Ascending aorta (tissue), 2 donors: Measurements from ENCODE around the gene TMSB10. TPM values are rescaled to one million over a fixed set of nuclear protein-coding genes. Genes with fewer than 3 reads are reported as not detected.
"Not testable (repeated sequence)": the region's sequence is repeated elsewhere in the genome, so short reads cannot be mapped to it uniquely, and the experiment has no call there.

Source experiments
- DNase-seq, 2 donors: peaks; one replicate each; pipeline ENCODE4 v3.0.0-alpha.2; 2019; ENCODE audit warnings: low spot score in 2 of 2
- H3K27ac ChIP-seq, 2 donors: fragments of 200-600 bp; sonication (generic); one replicate each; pipeline ENCODE4 v1.5.1; 2016 to 2017; ENCODE audit warnings: mild to moderate bottlenecking in 1 of 2
- H3K27me3 ChIP-seq: fragments of 200-600 bp; sonication (generic); one replicate; pipeline ENCODE4 v1.5.1; 2017
- H3K36me3 ChIP-seq, 2 donors: fragments of 200-600 bp; sonication (generic); one replicate each; pipeline ENCODE4 v1.5.1; 2016
- H3K4me1 ChIP-seq, 2 donors: fragments of 200-600 bp; sonication (generic); one replicate each; pipeline ENCODE4 v1.5.1; 2016 to 2017; ENCODE audit warnings: mild to moderate bottlenecking in 1 of 2
- H3K4me3 ChIP-seq, 2 donors: fragments of 200-600 bp; sonication (generic); one replicate each; pipeline ENCODE4 v1.5.1; 2016 to 2017; ENCODE audit warnings: mild to moderate bottlenecking in 1 of 2
- H3K9me3 ChIP-seq, 2 donors: fragments of 200-600 bp; sonication (generic); one replicate each; pipeline ENCODE4 v1.5.1; 2016
- CTCF ChIP-seq, 3 experiments: fragments of 200-600 bp in 2 of 3; fragments of 450-650 bp in 1 of 3; sonication (generic) in 2 of 3; IDR thresholded peaks; one replicate each; pipeline ENCODE4 v1.5.1; 2016 to 2019; ENCODE audit warnings: antibody characterized with exemption in 3 of 3, mild to moderate bottlenecking in 1 of 3, moderate library complexity in 1 of 3
- intact Hi-C: fragments of 100-400 bp; cut with DNase I; formaldehyde crosslinking; loops from one replicate; pipeline ENCODE4 v1.15.1; 2023
- total RNA-seq: library from RNA; depleted of rRNA; stranded (reverse); fragments of >200 nt; gene quantifications from one replicate; pipeline ENCODE4 v1.1.0, GENCODE V29; 2016

TMSB10 gene
- total RNA-seq, 1 donor from 2014 or later, result 5,452 TPM

- H3K4me1 ChIP-seq, result no peaks in the 10 kb centered on the region
- H3K27ac ChIP-seq, result no peak overlapping the region
- no peaks in the 10 kb centered on the region for H3K27me3 ChIP-seq
- no peaks in the 10 kb centered on the region for H3K36me3 ChIP-seq
- no peaks in the 10 kb centered on the region for H3K9me3 ChIP-seq
- intact Hi-C loops, result no loop called here
- peak in 1 of 2 donors; percentile 24 for DNase-seq
- TF ChIP-seq CTCF (IDR thresholded peaks at IDR 0.05), result no peak
- no peak overlapping the region for H3K4me3 ChIP-seq
Observed at GRCh38 chr2:84914334-84914733, 8.9 kb downstream of the TMSB10 start.

- intact Hi-C loops, H3K27ac ChIP-seq, H3K9me3 ChIP-seq, H3K27me3 ChIP-seq, H3K4me1 ChIP-seq, H3K36me3 ChIP-seq, H3K4me3 ChIP-seq: not testable (repeated sequence)
- peak in 1 of 2 donors; percentile 49 for DNase-seq
Observed at GRCh38 chr2:84915675-84916074, 10.2 kb downstream of the TMSB10 start.

- intact Hi-C loops, H3K36me3 ChIP-seq, DNase-seq, H3K9me3 ChIP-seq, H3K27me3 ChIP-seq, H3K27ac ChIP-seq, H3K4me1 ChIP-seq, H3K4me3 ChIP-seq: not testable (repeated sequence)
Observed at GRCh38 chr2:84917821-84918220, 12.4 kb downstream of the TMSB10 start.

- intact Hi-C loops, result no loop called here
- Histone ChIP-seq H3K9me3 (no peaks in the 10 kb centered on the region), H3K4me3 (no peak overlapping the region), H3K27ac (no peak overlapping the region), H3K36me3 (no peaks in the 10 kb centered on the region), H3K4me1 (peaks cover 0 to 6% of the 10 kb centered on the region in 2 donors), H3K27me3 (no peaks in the 10 kb centered on the region)
- DNase-seq, result peak in 1 of 2 donors; percentile 39
- TF ChIP-seq CTCF (IDR thresholded peaks at IDR 0.05), result no peak
Observed at GRCh38 chr2:84918430-84918829, 13.0 kb downstream of the TMSB10 start.

GRCh38 chr2:84919885-84920580, 14.6 kb downstream of the TMSB10 start:
- DNase-seq, result peak in 1 of 2 donors; percentile 73
- no peaks in the 10 kb centered on the region for H3K9me3 ChIP-seq
- H3K4me3 ChIP-seq, result no peak overlapping the region
- H3K27me3 ChIP-seq, result no peaks in the 10 kb centered on the region
- H3K4me1 ChIP-seq, result peaks cover 0 to 6% of the 10 kb centered on the region in 2 donors
- intact Hi-C loops, result no loop called here
- no peaks in the 10 kb centered on the region for H3K36me3 ChIP-seq
- TF ChIP-seq CTCF (IDR thresholded peaks at IDR 0.05), result no peak
- H3K27ac ChIP-seq, result peak overlapping the region; percentile 68 to 79

GRCh38 chr2:84923009-84923408, 17.6 kb downstream of the TMSB10 start:
- intact Hi-C loops, result no loop called here
- H3K4me1 ChIP-seq, result peaks cover 0 to 19% of the 10 kb centered on the region in 2 donors

More at GRCh38 chr2:84923009-84923408, 17.6 kb downstream of the TMSB10 start:
- DNase-seq, result no peak
- Histone ChIP-seq H3K4me3 (no peak overlapping the region), H3K27ac (no peak overlapping the region), H3K9me3 (no peaks in the 10 kb centered on the region), H3K36me3 (no peaks in the 10 kb centered on the region), H3K27me3 (no peaks in the 10 kb centered on the region)
- no peak for TF ChIP-seq CTCF (IDR thresholded peaks at IDR 0.05)
